HG03354 (cell line): ENCODE results near the gene ATF5.
"Not testable (repeated sequence)": the region's sequence is repeated elsewhere in the genome, so short reads cannot be mapped to it uniquely, and the experiment has no call there.

Source experiments
- ATAC-seq: cut with Tn5 transposase; IDR thresholded peaks from one replicate; pipeline ENCODE4 v1.9.1; 2021; ENCODE audit warnings: mild to moderate bottlenecking; ENCODE audit not compliant: unreplicated experiment, poor library complexity, severe bottlenecking

The ATF5 gene

GRCh38 chr19:49938662-49939061 lies 9.7 kb downstream of the ATF5 start:
- ATAC-seq, result no peak

- ATAC-seq, result no peak
Measured at GRCh38 chr19:49939721-49940481, 10.9 kb downstream of the ATF5 start.

GRCh38 chr19:49940482-49940791 lies 11.4 kb downstream of the ATF5 start:
- ATAC-seq, result no peak

- not testable (repeated sequence) for ATAC-seq
Measured at GRCh38 chr19:49944567-49944966, 15.6 kb downstream of the ATF5 start.

GRCh38 chr19:49946415-49946814 lies 17.4 kb downstream of the ATF5 start:
- no peak for ATAC-seq

- no peak for ATAC-seq
Measured at GRCh38 chr19:49949742-49950589, 21.0 kb downstream of the ATF5 start.

GRCh38 chr19:49950590-49950948 lies 21.6 kb downstream of the ATF5 start:
- ATAC-seq, result no peak

GRCh38 chr19:49950956-49951526 lies 22.0 kb downstream of the ATF5 start:
- no peak for ATAC-seq

GRCh38 chr19:49951806-49952478 lies 22.9 kb downstream of the ATF5 start:
- ATAC-seq, result no peak

- no peak for ATAC-seq
Measured at GRCh38 chr19:49952479-49952836, 23.5 kb downstream of the ATF5 start.

- ATAC-seq, result no peak
Measured at GRCh38 chr19:49952906-49953305, 23.9 kb downstream of the ATF5 start.

GRCh38 chr19:49953416-49953815 lies 24.4 kb downstream of the ATF5 start:
- ATAC-seq, result no peak

GRCh38 chr19:49954092-49954829 lies 25.3 kb downstream of the ATF5 start:
- no peak for ATAC-seq

- no peak for ATAC-seq
Measured at GRCh38 chr19:49954933-49955332, 25.9 kb downstream of the ATF5 start.

- no peak for ATAC-seq
Measured at GRCh38 chr19:49956115-49956495, 27.1 kb downstream of the ATF5 start.

GRCh38 chr19:49957262-49957915 lies 28.4 kb downstream of the ATF5 start:
- ATAC-seq, result no peak

GRCh38 chr19:49958144-49958543 lies 29.1 kb downstream of the ATF5 start:
- ATAC-seq, result not testable (repeated sequence)

- ATAC-seq, result not testable (repeated sequence)
Measured at GRCh38 chr19:49958596-49958995, 29.6 kb downstream of the ATF5 start.

- not testable (repeated sequence) for ATAC-seq
Measured at GRCh38 chr19:49959892-49960291, 30.9 kb downstream of the ATF5 start.
